KBM-7 (cell line): ENCODE results near the gene CRYGD.
"Not testable (repeated sequence)": the region's sequence is repeated elsewhere in the genome, so short reads cannot be mapped to it uniquely, and the experiment has no call there.

Experiments used
- DNase-seq: peaks from one replicate; pipeline ENCODE4 v3.0.0-alpha.2; 2015
- in situ Hi-C: fragments of 300-500 bp; cut with MboI; formaldehyde crosslinking; loops from 2 replicates; pipeline ENCODE4 v1.14.3; 2020; ENCODE audit warnings: low sequenced_read_pairs, low pct_unique_long_range_greater_than_20kb, mixed read lengths

The CRYGD gene

DNA sequence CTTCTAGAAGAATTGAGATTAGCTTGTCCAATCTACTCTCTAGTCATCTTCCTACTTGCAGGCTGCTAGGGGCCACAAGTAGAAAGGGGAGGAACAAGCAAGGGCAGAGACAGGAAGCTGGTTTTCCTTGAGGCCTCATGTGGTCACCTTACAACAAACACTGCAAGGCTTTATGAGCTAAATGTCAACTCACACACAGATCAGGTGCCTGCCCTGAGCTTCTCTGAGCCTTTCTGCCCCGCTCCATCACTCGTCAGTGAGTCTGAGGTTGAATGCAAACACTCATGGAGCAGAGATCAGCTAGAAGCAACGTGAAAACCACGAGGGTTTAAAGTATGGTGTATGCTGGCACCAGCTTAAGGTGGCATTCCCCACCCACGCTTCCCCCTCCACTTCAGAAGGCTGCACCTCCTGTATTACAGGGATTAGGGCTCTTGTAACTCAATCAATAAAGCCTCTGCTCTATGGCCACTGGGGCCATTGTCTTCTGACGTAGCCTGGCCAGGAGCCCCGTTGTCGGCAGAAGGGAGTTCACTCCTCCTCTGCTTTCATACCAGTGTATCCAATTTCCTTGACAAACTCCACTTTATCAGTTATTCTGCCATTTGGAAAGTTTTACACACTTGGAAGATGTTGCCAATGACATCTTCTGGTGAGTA lies 10.7 kb upstream of the CRYGD start:
- in situ Hi-C loops = no loop called here

GRCh38 chr2:208130712-208131110 lies 6.4 kb upstream of the CRYGD start:
- DNase-seq = no peak
- in situ Hi-C loops = no loop called here

More for the DNA sequence above, 10.7 kb upstream of the CRYGD start:
- peak; percentile 81 for DNase-seq

- no peak for DNase-seq
- in situ Hi-C loops = no loop called here
These were observed 5.7 kb upstream of the CRYGD start, which contains the start of gene CRYGC for GRCh38 chr2:208129744-208130711. CRYGC (minus strand) TSS chr2:208129828; CDS start chr2:208129792, 36 bp downstream.

GRCh38 chr2:208128136-208128535 lies 3.8 kb upstream of the CRYGD start:
- in situ Hi-C loops = no loop called here
- DNase-seq = no peak

- DNase-seq = no peak
- in situ Hi-C loops = no loop called here
These were observed 2.8 kb upstream of the CRYGD start for GRCh38 chr2:208127090-208127489.

GRCh38 chr2:208125251-208125650 lies 927 bp upstream of the CRYGD start:
- in situ Hi-C loops = no loop called here
- DNase-seq = no peak

DNA sequence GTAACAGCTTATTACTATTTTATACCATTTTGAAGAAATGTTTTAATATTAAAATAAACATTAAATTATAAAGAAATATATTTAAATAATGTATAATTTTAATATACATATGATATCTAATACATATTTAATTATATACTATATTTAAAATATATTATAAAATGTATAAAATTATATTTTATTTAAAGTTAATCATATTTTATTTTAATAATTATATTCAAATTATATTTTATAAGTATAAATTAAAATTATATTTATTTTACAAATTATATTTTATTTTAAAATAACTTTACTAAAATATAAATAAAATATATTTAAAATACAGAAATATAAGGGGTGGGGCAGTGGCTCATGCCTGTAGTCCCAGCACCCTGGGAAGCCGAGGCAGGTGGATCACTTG lies 2.1 kb downstream of the CRYGD start:
- no peak for DNase-seq
- in situ Hi-C loops = no loop called here

DNA sequence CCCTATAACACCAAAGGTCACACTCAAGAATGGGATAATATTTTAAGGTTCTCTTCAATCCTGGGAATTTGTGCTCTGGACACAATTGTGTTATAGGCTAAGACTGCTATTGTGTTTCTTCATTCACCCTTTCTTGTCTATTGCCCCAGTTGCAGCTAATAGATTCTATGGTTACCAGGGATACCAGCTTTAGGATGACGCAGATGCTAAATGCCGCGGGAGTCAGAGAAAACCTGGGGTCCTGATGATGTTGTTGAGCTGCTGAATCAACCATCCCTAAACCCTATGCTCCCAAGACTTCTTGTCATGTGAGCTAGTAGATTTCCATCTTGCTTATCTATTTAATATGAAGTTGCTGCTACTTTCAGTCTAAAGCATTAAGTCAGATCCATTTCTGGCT lies 5.4 kb downstream of the CRYGD start:
- no peak for DNase-seq
- in situ Hi-C loops = no loop called here

- DNase-seq, in situ Hi-C loops: not testable (repeated sequence)
These were observed 6.9 kb downstream of the CRYGD start for GRCh38 chr2:208117390-208117789.

DNA sequence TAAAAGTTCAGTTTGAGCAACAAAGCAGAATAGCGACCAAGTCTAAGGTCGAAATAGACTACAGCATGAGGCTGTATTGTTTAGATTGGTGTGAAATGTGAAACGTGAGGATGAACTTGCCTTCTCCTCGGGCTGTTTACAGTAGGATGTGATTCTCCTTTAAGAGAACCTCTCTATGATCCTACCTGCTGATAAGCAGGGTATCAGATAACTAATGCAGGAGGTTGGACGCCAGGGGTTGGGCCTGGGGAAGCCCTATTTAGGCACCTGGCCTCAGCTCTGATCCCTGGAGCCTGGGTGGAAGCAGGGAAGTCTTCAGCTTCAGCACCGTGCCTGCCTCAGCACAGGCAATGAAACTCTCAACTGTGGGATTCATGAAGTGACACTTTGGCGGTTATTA lies 11.4 kb downstream of the CRYGD start:
- no peak for DNase-seq
- in situ Hi-C loops = no loop called here

GRCh38 chr2:208112273-208112745 lies 12.0 kb downstream of the CRYGD start:
- in situ Hi-C loops, DNase-seq: not testable (repeated sequence)

DNA sequence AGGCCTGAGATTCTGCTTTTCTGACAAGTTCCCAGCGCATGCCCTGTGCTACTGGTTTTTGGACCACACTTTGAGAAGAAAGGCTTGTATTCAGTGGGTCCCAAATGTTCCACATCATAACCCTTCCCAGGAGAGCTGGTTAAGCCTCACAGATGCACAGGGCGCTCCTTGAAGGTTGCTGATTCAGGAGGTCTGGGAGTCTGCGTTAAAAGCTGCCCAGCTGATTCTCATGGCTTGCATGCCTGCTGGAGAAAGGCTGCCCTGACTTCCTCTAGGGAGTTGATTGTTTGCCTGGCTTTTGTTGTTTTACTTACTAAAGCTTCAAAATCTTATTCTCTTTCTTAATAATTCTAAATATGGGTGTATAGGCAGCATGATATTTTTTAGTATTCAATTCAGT lies 20.7 kb downstream of the CRYGD start:
- no peak for DNase-seq
- in situ Hi-C loops = no loop called here

DNA sequence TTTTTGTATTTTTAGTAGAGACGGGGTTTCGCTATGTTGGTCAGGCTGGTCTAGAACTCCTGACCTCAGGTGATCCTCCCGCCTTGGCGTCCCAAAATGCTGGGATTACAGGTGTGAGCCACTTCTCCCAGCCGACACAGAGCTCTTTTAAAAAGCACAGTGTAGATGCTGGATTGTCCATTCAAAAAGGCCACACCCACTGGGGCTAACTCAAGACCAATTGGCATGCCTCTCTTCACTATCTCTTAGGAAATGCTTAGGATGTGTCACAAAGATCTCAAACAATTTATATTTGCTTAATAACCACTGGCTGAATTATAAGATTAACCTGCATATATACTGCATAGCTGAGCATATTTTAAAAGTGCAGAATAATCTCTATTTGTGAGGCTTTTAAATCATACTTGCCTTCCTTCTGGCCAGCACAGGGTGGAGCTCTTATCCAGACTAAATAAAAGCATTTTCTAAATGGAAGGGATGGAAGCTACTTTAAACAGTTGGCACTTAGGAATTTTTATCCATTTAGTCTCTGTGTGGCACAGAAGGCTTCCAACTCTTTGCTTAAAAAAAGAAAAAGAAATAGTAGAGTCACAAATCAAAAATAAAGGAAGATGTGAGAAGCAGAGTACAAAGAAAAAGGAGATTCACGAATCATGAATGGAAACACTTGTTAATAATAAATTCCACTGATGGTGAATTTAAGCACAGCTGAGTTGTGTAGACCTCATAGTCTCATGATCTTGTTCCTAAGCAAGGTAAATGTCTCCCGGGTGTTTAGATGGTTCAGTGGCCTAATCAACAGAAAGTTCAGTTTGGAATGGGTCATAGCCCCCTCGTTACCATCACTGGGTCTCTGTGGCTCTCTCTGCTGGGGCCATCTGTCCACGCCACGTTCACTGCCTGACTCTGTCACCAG lies 22.4 kb downstream of the CRYGD start:
- in situ Hi-C loops = no loop called here
- peak; percentile 38 for DNase-seq

DNA sequence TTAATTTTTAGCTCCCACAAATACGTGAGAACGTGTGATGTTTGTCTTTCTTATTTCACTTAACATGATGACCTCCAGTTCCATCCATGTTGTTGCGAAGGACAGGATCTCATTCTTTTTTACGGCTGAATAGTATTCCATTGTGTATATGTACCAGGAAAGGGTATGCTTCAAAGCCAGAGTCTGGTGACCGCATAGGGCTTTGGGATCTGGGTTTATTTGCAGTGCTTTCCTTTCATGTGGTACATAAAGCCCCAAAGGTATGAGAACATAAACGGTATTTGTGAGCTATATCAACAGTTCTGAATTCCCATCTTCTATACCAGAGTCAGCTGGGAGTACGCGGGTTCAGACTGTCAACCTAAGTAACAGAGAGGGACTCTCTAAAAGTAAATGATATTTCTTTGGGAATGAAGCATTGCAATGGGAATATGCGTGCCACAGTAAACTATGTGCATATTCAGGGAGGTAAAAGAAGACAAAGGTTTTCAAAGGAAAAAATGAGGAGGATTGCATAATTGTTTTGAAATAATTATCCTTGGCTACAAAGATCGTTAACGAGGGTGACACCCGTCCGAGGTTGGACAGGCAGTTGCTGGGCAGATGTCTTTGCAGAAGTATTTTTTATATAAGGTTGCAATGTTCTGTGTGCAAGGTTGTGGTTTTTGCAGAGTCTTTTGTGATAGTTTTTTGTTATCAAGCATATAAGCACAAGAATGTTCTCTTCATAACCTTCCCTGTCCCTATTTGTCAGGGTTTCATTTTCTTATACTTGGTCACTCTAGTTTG lies 24.4 kb downstream of the CRYGD start:
- no peak for DNase-seq
- in situ Hi-C loops = no loop called here

- in situ Hi-C loops, DNase-seq: not testable (repeated sequence)
These were observed 25.6 kb downstream of the CRYGD start for GRCh38 chr2:208098701-208099100.

DNA sequence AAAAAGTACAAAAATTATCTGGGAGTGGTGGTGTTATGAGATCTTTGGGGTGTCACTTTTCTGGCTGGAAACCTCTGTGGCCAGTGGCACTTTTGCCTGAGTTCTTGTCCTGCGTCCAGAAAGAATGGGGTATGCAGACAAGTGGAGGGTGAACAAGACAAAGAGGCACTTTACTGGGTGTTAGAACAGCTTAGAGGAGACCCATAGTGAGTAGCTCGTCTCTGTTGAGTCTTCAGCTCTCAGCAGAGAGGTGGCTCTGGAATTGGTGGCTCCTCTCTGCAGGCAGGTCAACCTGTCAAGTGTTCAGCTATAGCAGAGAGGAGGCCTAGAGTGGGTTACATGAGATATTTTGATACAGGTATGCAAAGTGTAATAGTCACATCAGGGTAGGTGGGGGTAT lies 26.1 kb downstream of the CRYGD start:
- in situ Hi-C loops = no loop called here
- DNase-seq = no peak

DNA sequence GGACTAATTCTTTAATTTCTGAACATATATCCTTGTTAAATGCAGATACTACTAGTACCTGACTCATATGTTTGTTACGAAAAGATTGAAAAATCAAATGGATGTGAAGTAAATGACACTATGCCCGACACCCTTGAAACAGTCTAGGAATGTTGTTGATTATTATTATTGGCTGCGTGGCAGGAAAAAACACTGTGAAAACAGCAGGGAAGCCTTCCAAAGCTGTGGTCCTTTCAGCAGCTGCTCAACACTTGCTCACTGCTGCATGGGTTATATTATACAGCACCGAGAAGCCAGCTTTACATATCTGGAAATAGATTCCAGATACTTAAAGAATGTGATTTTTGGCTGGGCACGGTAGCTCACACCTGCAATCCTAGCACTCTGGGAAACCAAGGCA lies 26.5 kb downstream of the CRYGD start:
- in situ Hi-C loops = no loop called here
- no peak for DNase-seq

DNA sequence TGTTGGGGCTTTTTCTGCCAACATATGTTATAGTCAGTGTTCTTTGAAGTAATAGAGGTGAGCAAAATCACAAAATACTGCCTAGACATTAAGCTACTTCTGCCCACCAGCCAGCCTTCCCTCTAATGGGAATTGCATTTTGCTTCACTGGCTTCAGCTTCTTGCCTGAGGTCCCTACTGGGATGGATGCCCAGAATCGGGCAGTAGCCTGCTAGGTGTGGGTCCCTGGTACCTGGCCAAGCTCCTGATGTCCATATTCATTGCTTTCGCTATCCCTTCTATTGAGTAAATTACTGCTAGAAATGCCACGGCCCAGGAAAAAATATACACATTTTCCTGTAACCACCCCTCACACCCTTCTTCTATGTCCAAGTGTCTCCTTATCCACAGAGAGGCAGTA lies 27.0 kb downstream of the CRYGD start:
- in situ Hi-C loops = no loop called here
- DNase-seq = no peak
